ENCODE measurements around the gene CCBE1. TPM values are rescaled to one million over a fixed set of nuclear protein-coding genes. Genes with fewer than 3 reads are reported as not detected.

CCBE1 gene
- total and polyA plus RNA-seq, 7 donors, result 0.23 to 61.1 (median 38.9) TPM

DNA sequence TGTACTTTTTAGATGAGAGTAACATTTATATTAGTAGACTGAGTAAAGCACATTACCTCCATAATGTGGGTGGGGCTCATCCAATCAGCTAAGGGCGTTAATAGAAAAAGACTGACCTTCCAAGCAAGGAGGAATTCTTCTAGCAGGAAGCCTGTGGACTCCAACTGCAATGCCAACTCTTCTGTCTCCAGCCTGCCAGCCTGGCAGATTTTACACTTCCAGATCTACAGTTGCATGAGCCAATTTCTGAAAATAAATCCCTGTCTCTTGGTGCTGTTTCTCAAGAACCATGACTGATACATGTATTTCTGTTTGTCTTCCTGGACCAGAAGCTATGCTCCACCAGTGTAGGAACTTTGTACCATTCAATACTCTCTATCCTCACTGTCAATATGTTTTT, 269.2 kb downstream of the CCBE1 start:
- DNase-seq, result no peak
- H3K9me3 ChIP-seq, result no peaks in the 10 kb centered on the region
- 49 to 82% methylated on average over 1 of the region's 1 CpG for WGBS, 2 donors
- no peaks in the 10 kb centered on the region for H3K36me3 ChIP-seq
- no peaks in the 10 kb centered on the region for H3K27me3 ChIP-seq
- H3K4me3 ChIP-seq, result no peak overlapping the region
- H3K4me1 ChIP-seq, result no peaks in the 10 kb centered on the region
- TF ChIP-seq POLR2A (IDR thresholded peaks at IDR 0.05), result no peak
- no peak for TF ChIP-seq EP300 (IDR thresholded peaks at IDR 0.05)
- TF ChIP-seq POLR2AphosphoS5 (IDR thresholded peaks at IDR 0.05), result no peak
- intact Hi-C loops (cut with DNase I), result no loop called here
- H3K27ac ChIP-seq, result no peak overlapping the region

DNA sequence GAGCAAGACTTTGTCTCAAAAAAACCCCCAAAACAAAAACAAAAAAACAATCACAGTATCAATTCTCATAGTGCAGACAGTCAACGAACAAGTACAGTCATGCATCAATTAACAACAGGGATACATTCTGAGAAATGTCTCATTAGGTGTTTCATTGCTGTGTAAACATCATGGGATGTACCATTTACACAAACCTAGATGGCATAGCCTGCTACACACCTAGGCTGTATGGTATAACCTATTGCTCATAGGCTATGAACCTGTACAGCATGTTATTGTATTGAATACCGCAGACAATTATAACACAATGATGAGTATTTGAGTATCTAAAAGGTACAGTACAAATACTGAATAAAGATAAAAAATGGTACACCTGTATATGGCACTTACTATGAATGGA, 270.4 kb downstream of the CCBE1 start:
- intact Hi-C loops (cut with DNase I), result no loop called here
- Histone ChIP-seq H3K4me1 (no peaks in the 10 kb centered on the region), H3K9me3 (no peaks in the 10 kb centered on the region), H3K4me3 (no peak overlapping the region), H3K27ac (no peak overlapping the region), H3K36me3 (no peaks in the 10 kb centered on the region), H3K27me3 (no peaks in the 10 kb centered on the region)
- TF ChIP-seq, protein P1, sequence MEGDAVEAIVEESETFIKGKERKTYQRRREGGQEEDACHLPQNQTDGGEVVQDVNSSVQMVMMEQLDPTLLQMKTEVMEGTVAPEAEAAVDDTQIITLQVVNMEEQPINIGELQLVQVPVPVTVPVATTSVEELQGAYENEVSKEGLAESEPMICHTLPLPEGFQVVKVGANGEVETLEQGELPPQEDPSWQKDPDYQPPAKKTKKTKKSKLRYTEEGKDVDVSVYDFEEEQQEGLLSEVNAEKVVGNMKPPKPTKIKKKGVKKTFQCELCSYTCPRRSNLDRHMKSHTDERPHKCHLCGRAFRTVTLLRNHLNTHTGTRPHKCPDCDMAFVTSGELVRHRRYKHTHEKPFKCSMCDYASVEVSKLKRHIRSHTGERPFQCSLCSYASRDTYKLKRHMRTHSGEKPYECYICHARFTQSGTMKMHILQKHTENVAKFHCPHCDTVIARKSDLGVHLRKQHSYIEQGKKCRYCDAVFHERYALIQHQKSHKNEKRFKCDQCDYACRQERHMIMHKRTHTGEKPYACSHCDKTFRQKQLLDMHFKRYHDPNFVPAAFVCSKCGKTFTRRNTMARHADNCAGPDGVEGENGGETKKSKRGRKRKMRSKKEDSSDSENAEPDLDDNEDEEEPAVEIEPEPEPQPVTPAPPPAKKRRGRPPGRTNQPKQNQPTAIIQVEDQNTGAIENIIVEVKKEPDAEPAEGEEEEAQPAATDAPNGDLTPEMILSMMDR (IDR thresholded peaks at IDR 0.05), result no peak
- TF ChIP-seq POLR2A (IDR thresholded peaks at IDR 0.05) (no peak), POLR2AphosphoS5 (IDR thresholded peaks at IDR 0.05) (no peak), EP300 (IDR thresholded peaks at IDR 0.05) (no peak)
- WGBS, 2 donors, result 77 to 92% methylated on average over 2 of the region's 2 CpGs
- no peak for DNase-seq

DNA sequence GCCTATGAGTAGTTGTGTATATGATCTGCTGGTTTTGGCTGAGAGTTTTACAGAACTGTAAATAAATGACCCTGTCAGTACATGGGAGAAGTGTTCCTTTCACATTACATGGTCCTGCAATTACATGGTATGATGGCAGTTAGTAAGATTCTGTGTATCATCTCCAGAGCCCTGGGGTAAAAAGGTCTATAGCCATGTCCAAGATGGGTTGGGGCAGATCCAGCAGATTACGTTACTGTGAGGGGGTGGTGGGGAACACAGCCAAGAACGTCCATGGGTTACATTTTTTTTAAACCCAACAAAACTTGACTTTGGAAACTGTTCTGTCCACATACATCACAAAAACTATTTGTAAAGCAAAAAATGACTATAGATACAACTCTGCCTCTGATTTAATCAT, 274.0 kb downstream of the CCBE1 start:
- Histone ChIP-seq H3K4me3 (no peak overlapping the region), H3K4me1 (peaks cover 0 to 10% (median 0%) of the 10 kb centered on the region in 4 donors), H3K36me3 (no peaks in the 10 kb centered on the region), H3K27ac (no peak overlapping the region), H3K9me3 (no peaks in the 10 kb centered on the region), H3K27me3 (peaks cover 0 to 6% (median 0%) of the 10 kb centered on the region in 3 donors)
- intact Hi-C loops (cut with DNase I), result no loop called here
- 65 to 70% methylated on average over 2 of the region's 2 CpGs for WGBS, 2 donors
- no peak for DNase-seq
- TF ChIP-seq POLR2AphosphoS5 (IDR thresholded peaks at IDR 0.05), result no peak
- TF ChIP-seq POLR2A (IDR thresholded peaks at IDR 0.05), result no peak
- no peak for TF ChIP-seq EP300 (IDR thresholded peaks at IDR 0.05)
- TF ChIP-seq, protein P1 (IDR thresholded peaks at IDR 0.05), result no peak

DNA sequence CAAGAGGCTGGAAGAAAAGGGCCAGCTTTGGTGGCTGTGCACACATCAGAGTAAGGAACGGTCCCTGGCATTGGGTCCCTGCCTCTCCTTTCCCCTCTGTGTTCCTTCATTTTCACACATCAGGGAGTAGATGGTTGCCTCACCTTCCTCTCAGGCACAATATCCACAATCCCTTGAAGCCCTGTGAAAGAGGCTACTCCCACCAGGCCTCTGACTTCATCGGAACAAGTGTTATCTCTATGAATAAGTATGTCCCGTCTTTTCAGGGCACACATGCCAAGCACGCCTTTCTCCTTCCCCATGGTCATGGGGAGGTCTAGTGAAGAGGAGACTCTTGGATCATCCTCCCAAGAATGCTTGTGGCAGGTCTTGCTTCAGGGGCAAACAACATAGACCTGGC, 277.0 kb downstream of the CCBE1 start:
- Histone ChIP-seq H3K4me3 (no peak overlapping the region), H3K27me3 (peaks cover 0 to 6% (median 0%) of the 10 kb centered on the region in 3 donors), H3K9me3 (no peaks in the 10 kb centered on the region), H3K36me3 (no peaks in the 10 kb centered on the region), H3K27ac (no peak overlapping the region), H3K4me1 (peaks cover 0 to 10% (median 0%) of the 10 kb centered on the region in 4 donors)
- no peak for DNase-seq
- no peak for TF ChIP-seq POLR2A (IDR thresholded peaks at IDR 0.05)
- TF ChIP-seq, protein P1 (IDR thresholded peaks at IDR 0.05), result no peak
- TF ChIP-seq POLR2AphosphoS5 (IDR thresholded peaks at IDR 0.05), result no peak
- TF ChIP-seq EP300 (IDR thresholded peaks at IDR 0.05), result no peak
- intact Hi-C loops (cut with DNase I), result no loop called here
- 69 to 73% methylated on average over 4 of the region's 4 CpGs for WGBS, 2 donors

DNA sequence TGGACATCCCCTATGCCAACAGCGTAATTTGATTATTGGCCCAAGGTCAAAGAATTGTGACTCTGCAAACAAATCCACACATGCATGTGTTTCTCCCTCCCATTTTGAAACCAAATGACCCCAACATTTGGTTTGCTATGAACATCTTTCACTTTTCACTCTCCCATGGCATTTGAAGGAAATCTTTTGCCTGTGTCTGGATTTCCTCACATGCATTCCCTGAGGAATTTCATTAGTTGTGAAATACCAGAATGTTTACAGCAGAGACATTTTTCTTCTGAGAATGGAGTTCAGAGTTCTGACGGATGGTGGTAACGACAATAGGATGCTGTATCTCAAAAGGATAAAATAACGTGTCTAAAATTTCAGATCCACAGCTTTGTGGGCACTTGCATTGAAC, 277.8 kb downstream of the CCBE1 start:
- H3K27me3 ChIP-seq, result peaks cover 0 to 6% (median 0%) of the 10 kb centered on the region in 3 donors
- no peak overlapping the region for H3K4me3 ChIP-seq
- H3K36me3 ChIP-seq, result no peaks in the 10 kb centered on the region
- WGBS, 2 donors, result 37 to 44% methylated on average over 4 of the region's 4 CpGs
- no peaks in the 10 kb centered on the region for H3K9me3 ChIP-seq
- intact Hi-C loops (cut with DNase I), result no loop called here
- peaks cover 0 to 10% (median 0%) of the 10 kb centered on the region in 4 donors for H3K4me1 ChIP-seq
- TF ChIP-seq POLR2AphosphoS5 (IDR thresholded peaks at IDR 0.05), result peak in 2 of 4 donors; percentile 24 to 37
- TF ChIP-seq POLR2A (IDR thresholded peaks at IDR 0.05), result no peak
- DNase-seq, result no peak
- H3K27ac ChIP-seq, result no peak overlapping the region

DNA sequence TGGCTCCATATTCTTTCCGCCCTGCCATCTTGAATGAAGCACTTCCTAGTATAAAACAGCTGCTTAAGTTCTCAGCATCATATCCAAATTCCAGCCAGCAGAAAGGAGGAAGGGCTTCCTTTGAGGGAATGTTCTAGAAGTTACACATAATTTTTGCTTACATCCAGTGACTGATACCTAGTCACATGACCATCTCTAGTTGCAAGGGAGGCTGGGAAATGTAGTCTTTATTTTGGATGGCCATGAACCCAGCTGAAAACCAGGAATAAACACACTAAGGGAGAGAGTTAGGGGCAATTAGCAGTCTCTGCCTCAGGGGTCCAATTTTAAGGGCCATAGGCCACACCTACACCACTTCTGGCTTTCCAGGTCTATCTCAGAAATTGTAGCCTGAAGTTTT, 280.4 kb downstream of the CCBE1 start:
- 92 to 97% methylated on average over 1 of the region's 1 CpG for WGBS, 2 donors
- TF ChIP-seq EP300 (IDR thresholded peaks at IDR 0.05), result no peak
- no peak for TF ChIP-seq POLR2A (IDR thresholded peaks at IDR 0.05)
- no peak for TF ChIP-seq POLR2AphosphoS5 (IDR thresholded peaks at IDR 0.05)
- TF ChIP-seq, protein P1 (IDR thresholded peaks at IDR 0.05), result no peak

More for the DNA sequence above, 280.4 kb downstream of the CCBE1 start:
- Histone ChIP-seq H3K4me1 (peaks cover 0 to 10% (median 0%) of the 10 kb centered on the region in 4 donors), H3K9me3 (no peaks in the 10 kb centered on the region), H3K27ac (no peak overlapping the region), H3K4me3 (no peak overlapping the region), H3K36me3 (no peaks in the 10 kb centered on the region), H3K27me3 (peaks cover 0 to 6% (median 0%) of the 10 kb centered on the region in 3 donors)
- intact Hi-C loops (cut with DNase I), result no loop called here
- no peak for DNase-seq
